ENCODE measurements around the gene GFPT2.

- TF ChIP-seq POLR2A (IDR thresholded peaks at IDR 0.05) (no peak), CTCF (IDR thresholded peaks at IDR 0.05) (no peak)
These were observed 21.1 kb downstream of the GFPT2 start for GRCh38 chr5:180332051-180332517.
